ENCODE results near the gene FAM114A1.

DNA sequence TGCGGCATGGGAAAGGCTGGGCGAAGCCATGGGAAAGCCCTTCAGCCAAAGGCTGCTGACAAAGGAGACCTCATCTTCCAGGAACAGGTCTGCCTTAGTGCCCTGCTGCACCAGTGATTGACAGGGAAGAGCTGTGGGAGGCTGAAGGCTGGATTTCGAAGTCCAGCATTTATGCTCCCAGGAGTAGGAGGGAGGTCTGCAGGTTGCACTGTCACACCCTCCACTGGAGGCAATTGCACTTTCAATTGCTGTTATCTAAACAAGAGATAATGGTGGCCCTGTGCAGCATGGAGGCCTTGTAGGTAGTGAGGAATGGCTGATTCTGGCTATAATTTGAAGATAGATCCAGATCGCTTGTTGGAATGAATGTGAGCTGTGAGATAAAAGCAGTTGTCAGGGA lies 43.7 kb downstream of the FAM114A1 start:
- no peak for TF ChIP-seq POLR2A (IDR thresholded peaks at IDR 0.05)
- TF ChIP-seq CTCF (IDR thresholded peaks at IDR 0.05): no peak
- no peak for TF ChIP-seq POLR2AphosphoS5 (IDR thresholded peaks at IDR 0.05)
